Measurements from ENCODE around the gene ASCL2. TPM values are rescaled to one million over a fixed set of nuclear protein-coding genes. Genes with fewer than 3 reads are reported as not detected.

Gene ASCL2
- total and polyA plus RNA-seq, 10 of the 15 experiments (the other 5 are each of a cell fraction or from before 2014, with no cell fraction given), result not detected

DNA sequence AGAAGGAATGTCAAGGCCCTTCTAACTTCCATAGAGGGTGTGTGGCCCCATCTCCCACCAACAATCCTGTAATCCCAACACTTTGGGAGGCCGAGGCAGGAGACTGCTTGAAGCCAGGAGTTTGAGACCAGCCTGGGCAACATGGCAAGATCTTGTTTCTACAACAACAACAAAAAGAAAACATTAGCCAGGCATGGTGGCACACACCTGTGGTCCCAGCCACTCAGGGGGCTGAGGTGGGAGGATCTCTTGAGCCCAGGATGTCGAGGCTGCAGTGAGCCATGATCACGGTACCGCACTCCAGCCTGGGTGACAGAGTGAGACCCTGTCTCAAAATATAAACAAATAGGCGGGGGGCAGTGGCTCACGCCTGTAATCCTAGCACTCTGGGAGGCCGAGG is 48.3 kb upstream of the ASCL2 start:
- Histone ChIP-seq H3K4me3 (no peak overlapping the region), H3K4me1 (ENCODE audit: control insufficient read depth, insufficient read depth, low read length) (no peaks in the 10 kb centered on the region), H3K9me3 (replicated peaks; ENCODE audit: control insufficient read depth, insufficient read depth, low read length) (no peaks in the 10 kb centered on the region), H4K20me1 (ENCODE audit: control insufficient read depth, insufficient read depth) (no peaks in the 10 kb centered on the region), H3K9ac (ENCODE audit: control insufficient read depth, insufficient read depth, low read length) (no peak overlapping the region), H3K27ac (ENCODE audit: control insufficient read depth, insufficient read depth) (no peak overlapping the region), H3K79me2 (ENCODE audit: control insufficient read depth, insufficient read depth, low read length) (no peaks in the 10 kb centered on the region), H3K36me3 (ENCODE audit: control insufficient read depth in 2 of 2, insufficient read depth in 2 of 2, low read length in 1 of 2) (no peaks in the 10 kb centered on the region), H2AFZ (ENCODE audit: control insufficient read depth, low read depth, low read length) (no peak overlapping the region), H3K27me3 (replicated peaks in 1 of 2; ENCODE audit: control insufficient read depth in 2 of 2, insufficient read depth in 2 of 2, low read length in 1 of 2) (no peaks in the 10 kb centered on the region), H3K4me2 (ENCODE audit: control insufficient read depth, insufficient read depth) (no peak overlapping the region)
- in situ Hi-C loops (cut with MboI) (no loop called here), intact Hi-C loops (cut with micrococcal nuclease; ENCODE audit: unreplicated experiment) (no loop called here)
- ATAC-seq (no peak), DNase-seq (ENCODE audit: low read depth, low spot score) (no peak), FAIRE-seq (no peak)
- WGBS (ENCODE audit: insufficient coverage, insufficient replicate concordance, low lambda C conversion rate, missing lambda C conversion rate), result 23% methylated on average over 7 of the region's 7 CpGs
- no TSS peak for BruUV-seq (replicated peaks)
- ChIA-PET SMC1A (ENCODE audit: uncharacterized antibody, unreplicated experiment) (no interaction called here), CTCF (no interaction called here), RAD21 (ENCODE audit: unreplicated experiment) (no interaction called here), POLR2A (no interaction called here)
- TF ChIP-seq SMC3 (IDR thresholded peaks at IDR 0.05; ENCODE audit: borderline replicate concordance, low read length), result no peak
- TF ChIP-seq, protein P1, sequence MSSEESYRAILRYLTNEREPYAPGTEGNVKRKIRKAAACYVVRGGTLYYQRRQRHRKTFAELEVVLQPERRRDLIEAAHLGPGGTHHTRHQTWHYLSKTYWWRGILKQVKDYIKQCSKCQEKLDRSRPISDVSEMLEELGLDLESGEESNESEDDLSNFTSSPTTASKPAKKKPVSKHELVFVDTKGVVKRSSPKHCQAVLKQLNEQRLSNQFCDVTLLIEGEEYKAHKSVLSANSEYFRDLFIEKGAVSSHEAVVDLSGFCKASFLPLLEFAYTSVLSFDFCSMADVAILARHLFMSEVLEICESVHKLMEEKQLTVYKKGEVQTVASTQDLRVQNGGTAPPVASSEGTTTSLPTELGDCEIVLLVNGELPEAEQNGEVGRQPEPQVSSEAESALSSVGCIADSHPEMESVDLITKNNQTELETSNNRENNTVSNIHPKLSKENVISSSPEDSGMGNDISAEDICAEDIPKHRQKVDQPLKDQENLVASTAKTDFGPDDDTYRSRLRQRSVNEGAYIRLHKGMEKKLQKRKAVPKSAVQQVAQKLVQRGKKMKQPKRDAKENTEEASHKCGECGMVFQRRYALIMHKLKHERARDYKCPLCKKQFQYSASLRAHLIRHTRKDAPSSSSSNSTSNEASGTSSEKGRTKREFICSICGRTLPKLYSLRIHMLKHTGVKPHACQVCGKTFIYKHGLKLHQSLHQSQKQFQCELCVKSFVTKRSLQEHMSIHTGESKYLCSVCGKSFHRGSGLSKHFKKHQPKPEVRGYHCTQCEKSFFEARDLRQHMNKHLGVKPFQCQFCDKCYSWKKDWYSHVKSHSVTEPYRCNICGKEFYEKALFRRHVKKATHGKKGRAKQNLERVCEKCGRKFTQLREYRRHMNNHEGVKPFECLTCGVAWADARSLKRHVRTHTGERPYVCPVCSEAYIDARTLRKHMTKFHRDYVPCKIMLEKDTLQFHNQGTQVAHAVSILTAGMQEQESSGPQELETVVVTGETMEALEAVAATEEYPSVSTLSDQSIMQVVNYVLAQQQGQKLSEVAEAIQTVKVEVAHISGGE (CRISPR knock-in tag; IDR thresholded peaks at IDR 0.05), result no peak
- TF ChIP-seq POLR2AphosphoS5 (IDR thresholded peaks at IDR 0.05; ENCODE audit: low read length), result no peak
- TF ChIP-seq, protein P2, sequence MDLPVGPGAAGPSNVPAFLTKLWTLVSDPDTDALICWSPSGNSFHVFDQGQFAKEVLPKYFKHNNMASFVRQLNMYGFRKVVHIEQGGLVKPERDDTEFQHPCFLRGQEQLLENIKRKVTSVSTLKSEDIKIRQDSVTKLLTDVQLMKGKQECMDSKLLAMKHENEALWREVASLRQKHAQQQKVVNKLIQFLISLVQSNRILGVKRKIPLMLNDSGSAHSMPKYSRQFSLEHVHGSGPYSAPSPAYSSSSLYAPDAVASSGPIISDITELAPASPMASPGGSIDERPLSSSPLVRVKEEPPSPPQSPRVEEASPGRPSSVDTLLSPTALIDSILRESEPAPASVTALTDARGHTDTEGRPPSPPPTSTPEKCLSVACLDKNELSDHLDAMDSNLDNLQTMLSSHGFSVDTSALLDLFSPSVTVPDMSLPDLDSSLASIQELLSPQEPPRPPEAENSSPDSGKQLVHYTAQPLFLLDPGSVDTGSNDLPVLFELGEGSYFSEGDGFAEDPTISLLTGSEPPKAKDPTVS (IDR thresholded peaks at IDR 0.05; ENCODE audit: low read depth, low read length), result no peak
- TF ChIP-seq RBBP5 (conservative IDR thresholded peaks at IDR 0.05), result no peak
- no peak for TF ChIP-seq EGR1 (IDR thresholded peaks at IDR 0.05; ENCODE audit: borderline replicate concordance in 1 of 2, low read depth in 2 of 2, low read length in 2 of 2)
- TF ChIP-seq ZNF24 (IDR thresholded peaks at IDR 0.05), result no peak
- TF ChIP-seq, protein P3, sequence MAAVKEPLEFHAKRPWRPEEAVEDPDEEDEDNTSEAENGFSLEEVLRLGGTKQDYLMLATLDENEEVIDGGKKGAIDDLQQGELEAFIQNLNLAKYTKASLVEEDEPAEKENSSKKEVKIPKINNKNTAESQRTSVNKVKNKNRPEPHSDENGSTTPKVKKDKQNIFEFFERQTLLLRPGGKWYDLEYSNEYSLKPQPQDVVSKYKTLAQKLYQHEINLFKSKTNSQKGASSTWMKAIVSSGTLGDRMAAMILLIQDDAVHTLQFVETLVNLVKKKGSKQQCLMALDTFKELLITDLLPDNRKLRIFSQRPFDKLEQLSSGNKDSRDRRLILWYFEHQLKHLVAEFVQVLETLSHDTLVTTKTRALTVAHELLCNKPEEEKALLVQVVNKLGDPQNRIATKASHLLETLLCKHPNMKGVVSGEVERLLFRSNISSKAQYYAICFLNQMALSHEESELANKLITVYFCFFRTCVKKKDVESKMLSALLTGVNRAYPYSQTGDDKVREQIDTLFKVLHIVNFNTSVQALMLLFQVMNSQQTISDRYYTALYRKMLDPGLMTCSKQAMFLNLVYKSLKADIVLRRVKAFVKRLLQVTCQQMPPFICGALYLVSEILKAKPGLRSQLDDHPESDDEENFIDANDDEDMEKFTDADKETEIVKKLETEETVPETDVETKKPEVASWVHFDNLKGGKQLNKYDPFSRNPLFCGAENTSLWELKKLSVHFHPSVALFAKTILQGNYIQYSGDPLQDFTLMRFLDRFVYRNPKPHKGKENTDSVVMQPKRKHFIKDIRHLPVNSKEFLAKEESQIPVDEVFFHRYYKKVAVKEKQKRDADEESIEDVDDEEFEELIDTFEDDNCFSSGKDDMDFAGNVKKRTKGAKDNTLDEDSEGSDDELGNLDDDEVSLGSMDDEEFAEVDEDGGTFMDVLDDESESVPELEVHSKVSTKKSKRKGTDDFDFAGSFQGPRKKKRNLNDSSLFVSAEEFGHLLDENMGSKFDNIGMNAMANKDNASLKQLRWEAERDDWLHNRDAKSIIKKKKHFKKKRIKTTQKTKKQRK (IDR thresholded peaks at IDR 0.05; ENCODE audit: low read depth, low read length), result no peak
- TF ChIP-seq, protein P4, sequence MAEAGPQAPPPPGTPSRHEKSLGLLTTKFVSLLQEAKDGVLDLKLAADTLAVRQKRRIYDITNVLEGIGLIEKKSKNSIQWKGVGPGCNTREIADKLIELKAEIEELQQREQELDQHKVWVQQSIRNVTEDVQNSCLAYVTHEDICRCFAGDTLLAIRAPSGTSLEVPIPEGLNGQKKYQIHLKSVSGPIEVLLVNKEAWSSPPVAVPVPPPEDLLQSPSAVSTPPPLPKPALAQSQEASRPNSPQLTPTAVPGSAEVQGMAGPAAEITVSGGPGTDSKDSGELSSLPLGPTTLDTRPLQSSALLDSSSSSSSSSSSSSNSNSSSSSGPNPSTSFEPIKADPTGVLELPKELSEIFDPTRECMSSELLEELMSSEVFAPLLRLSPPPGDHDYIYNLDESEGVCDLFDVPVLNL (IDR thresholded peaks at IDR 0.05; ENCODE audit: low read depth, low read length), result no peak
- TF ChIP-seq, protein P5, sequence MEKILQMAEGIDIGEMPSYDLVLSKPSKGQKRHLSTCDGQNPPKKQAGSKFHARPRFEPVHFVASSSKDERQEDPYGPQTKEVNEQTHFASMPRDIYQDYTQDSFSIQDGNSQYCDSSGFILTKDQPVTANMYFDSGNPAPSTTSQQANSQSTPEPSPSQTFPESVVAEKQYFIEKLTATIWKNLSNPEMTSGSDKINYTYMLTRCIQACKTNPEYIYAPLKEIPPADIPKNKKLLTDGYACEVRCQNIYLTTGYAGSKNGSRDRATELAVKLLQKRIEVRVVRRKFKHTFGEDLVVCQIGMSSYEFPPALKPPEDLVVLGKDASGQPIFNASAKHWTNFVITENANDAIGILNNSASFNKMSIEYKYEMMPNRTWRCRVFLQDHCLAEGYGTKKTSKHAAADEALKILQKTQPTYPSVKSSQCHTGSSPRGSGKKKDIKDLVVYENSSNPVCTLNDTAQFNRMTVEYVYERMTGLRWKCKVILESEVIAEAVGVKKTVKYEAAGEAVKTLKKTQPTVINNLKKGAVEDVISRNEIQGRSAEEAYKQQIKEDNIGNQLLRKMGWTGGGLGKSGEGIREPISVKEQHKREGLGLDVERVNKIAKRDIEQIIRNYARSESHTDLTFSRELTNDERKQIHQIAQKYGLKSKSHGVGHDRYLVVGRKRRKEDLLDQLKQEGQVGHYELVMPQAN (conservative IDR thresholded peaks at IDR 0.05), result no peak
- no peak for TF ChIP-seq NFXL1 (IDR thresholded peaks at IDR 0.05; ENCODE audit: borderline replicate concordance)
- TF ChIP-seq FOS (IDR thresholded peaks at IDR 0.05; ENCODE audit: borderline replicate concordance, extremely low read depth, insufficient read length), result no peak
